ENCODE measurements around the gene KLF7. TPM values are rescaled to one million over a fixed set of nuclear protein-coding genes. Genes with fewer than 3 reads are reported as not detected.
A peak's percentile ranks its signal among the peaks of the same experiment; 100 is the strongest.

Gene KLF7
- total RNA-seq, 1 experiment from 2014 or later = 24.9 TPM

GRCh38 chr2:207123776-207124391, 41.9 kb downstream of the KLF7 start:
- no peaks in the 10 kb centered on the region for H3K27me3 Mint-ChIP-seq (ENCODE audit: unreplicated experiment)
- TF ChIP-seq CTCF (IDR thresholded peaks at IDR 0.05; ENCODE audit: unreplicated experiment) = no peak
- CTCF ChIA-PET = interaction anchor here (1.1 kb wide), 1 partner anchor 349 kb away, joined by 3 read pairs; no protein-coding TSS in a partner anchor
- no peaks in the 10 kb centered on the region for H3K9me3 Mint-ChIP-seq (ENCODE audit: low read depth, unreplicated experiment)
- BruUV-seq (replicated peaks) = no TSS peak
- no peak overlapping the region for H3K4me3 Mint-ChIP-seq (ENCODE audit: low read depth, unreplicated experiment)
- peaks cover 32% of the 10 kb centered on the region for H3K36me3 Mint-ChIP-seq (ENCODE audit: insufficient read depth, unreplicated experiment)
- peaks cover 44% of the 10 kb centered on the region for H3K4me1 Mint-ChIP-seq (ENCODE audit: low read depth, unreplicated experiment)
- intact Hi-C loops (cut with micrococcal nuclease; ENCODE audit: unreplicated experiment) = loop anchor here (2.0 kb wide), 1 partner anchor 41 kb away; the partner anchor contains the start of gene KLF7
- H3K27ac Mint-ChIP-seq (ENCODE audit: unreplicated experiment) = no peak overlapping the region
- no peak for DNase-seq

DNA sequence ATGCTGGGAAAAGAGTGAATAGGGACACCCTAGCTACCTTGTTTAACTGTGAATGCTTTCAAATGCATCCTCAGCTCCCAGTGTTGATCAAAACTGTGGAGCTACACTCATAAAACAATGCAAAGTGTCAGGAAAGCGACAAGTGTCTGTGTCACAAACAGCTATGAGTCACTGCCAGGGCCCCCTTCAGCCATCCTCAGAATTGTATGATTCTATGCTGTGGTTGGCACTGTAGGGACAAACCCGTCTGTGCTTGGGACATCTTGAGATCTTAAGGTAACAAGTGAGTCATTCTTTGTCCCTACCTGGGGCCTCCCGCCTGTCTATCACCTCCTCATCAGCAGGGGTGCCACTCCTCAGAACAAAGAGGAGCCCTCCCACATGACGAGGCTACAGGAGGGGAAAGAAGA, 42.4 kb downstream of the KLF7 start:
- Mint-ChIP-seq H3K4me1 (ENCODE audit: low read depth, unreplicated experiment) (peaks cover 40% of the 10 kb centered on the region), H3K27ac (ENCODE audit: unreplicated experiment) (peak overlapping the region; percentile 68), H3K9me3 (ENCODE audit: low read depth, unreplicated experiment) (no peaks in the 10 kb centered on the region), H3K27me3 (ENCODE audit: unreplicated experiment) (no peaks in the 10 kb centered on the region), H3K4me3 (ENCODE audit: low read depth, unreplicated experiment) (no peak overlapping the region), H3K36me3 (ENCODE audit: insufficient read depth, unreplicated experiment) (peaks cover 32% of the 10 kb centered on the region)
- CTCF ChIA-PET = interaction anchor here (1.1 kb wide), 1 partner anchor 350 kb away, joined by 3 read pairs; no protein-coding TSS in a partner anchor
- peak; percentile 14 for DNase-seq
- no TSS peak for BruUV-seq (replicated peaks)
- intact Hi-C loops (cut with micrococcal nuclease; ENCODE audit: unreplicated experiment) = loop anchor here (2.0 kb wide), 1 partner anchor 41 kb away; the partner anchor contains the start of gene KLF7
- no peak for TF ChIP-seq CTCF (IDR thresholded peaks at IDR 0.05; ENCODE audit: unreplicated experiment)

DNA sequence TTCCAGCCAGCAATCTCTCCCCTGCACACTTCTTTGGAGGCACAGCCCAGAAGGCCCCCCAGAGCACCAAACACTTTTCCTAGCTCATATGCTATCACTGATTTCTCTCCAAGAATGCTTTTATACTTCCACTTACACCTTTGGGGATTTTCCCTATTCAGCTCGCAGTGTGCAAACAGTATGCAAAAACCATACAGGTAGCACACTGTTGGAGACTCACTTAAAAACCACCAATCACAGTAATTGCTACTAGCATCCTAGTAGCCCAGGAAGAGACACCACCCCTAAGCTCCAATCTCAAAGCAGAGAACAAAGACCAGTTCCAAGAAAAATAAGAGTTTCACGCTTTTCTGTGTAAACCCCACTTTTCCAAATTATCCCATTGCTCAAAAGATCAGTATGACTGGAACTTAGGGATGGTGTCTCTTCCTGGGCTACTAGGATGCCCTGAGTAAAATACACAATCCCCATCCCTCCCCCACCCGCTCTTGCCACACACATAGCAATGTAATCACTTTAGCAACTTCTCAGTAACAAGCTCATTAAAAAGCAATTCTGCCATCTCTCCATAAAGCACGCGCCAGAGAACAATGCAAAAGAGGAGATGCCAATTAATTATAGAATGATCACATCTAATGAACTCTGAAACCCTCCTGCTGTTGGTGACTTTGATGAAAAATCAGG, 43.0 kb downstream of the KLF7 start:
- no TSS peak for BruUV-seq (replicated peaks)
- intact Hi-C loops (cut with micrococcal nuclease; ENCODE audit: unreplicated experiment) = loop anchor here (2.0 kb wide), 1 partner anchor 42 kb away; the partner anchor contains the start of gene KLF7
- H3K4me3 Mint-ChIP-seq (ENCODE audit: low read depth, unreplicated experiment) = no peak overlapping the region
- DNase-seq = no peak
- CTCF ChIA-PET = interaction anchor here (1.1 kb wide), 1 partner anchor 350 kb away, joined by 3 read pairs; no protein-coding TSS in a partner anchor
- H3K9me3 Mint-ChIP-seq (ENCODE audit: low read depth, unreplicated experiment) = no peaks in the 10 kb centered on the region
- H3K36me3 Mint-ChIP-seq (ENCODE audit: insufficient read depth, unreplicated experiment) = peaks cover 32% of the 10 kb centered on the region
- TF ChIP-seq CTCF (IDR thresholded peaks at IDR 0.05; ENCODE audit: unreplicated experiment) = no peak
- H3K4me1 Mint-ChIP-seq (ENCODE audit: low read depth, unreplicated experiment) = peaks cover 40% of the 10 kb centered on the region
- H3K27ac Mint-ChIP-seq (ENCODE audit: unreplicated experiment) = peak overlapping the region; percentile 68
- no peaks in the 10 kb centered on the region for H3K27me3 Mint-ChIP-seq (ENCODE audit: unreplicated experiment)

DNA sequence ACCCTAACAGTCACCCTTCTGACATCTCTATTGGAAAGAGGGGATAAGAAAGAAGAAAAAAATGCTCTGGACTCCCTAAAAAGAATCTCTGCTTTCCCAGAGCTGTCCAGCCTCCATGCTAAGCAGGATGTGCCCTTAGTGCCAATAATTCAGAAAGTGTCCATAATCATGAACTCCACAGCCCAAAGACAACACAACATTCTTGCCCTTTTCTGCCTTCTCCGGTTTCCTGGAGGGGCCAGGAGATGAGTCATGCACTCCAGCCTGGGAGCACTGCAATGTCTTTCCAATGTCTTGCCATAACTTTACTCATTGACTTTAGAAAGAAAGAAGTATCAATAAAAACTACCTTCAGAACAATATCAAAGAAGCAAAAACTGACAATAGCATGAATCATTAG, 44.0 kb downstream of the KLF7 start:
- H3K27ac Mint-ChIP-seq (ENCODE audit: unreplicated experiment) = peak overlapping the region; percentile 68
- intact Hi-C loops (cut with micrococcal nuclease; ENCODE audit: unreplicated experiment) = loop anchor here (2.0 kb wide), 1 partner anchor 43 kb away; the partner anchor contains the start of gene KLF7
- peaks cover 40% of the 10 kb centered on the region for H3K4me1 Mint-ChIP-seq (ENCODE audit: low read depth, unreplicated experiment)
- peak overlapping the region; percentile 15 for H3K4me3 Mint-ChIP-seq (ENCODE audit: low read depth, unreplicated experiment)
- CTCF ChIA-PET = no interaction called here
- DNase-seq = peak; percentile 35
- TF ChIP-seq CTCF (IDR thresholded peaks at IDR 0.05; ENCODE audit: unreplicated experiment) = no peak
- no TSS peak for BruUV-seq (replicated peaks)
- peaks cover 32% of the 10 kb centered on the region for H3K36me3 Mint-ChIP-seq (ENCODE audit: insufficient read depth, unreplicated experiment)
- no peaks in the 10 kb centered on the region for H3K9me3 Mint-ChIP-seq (ENCODE audit: low read depth, unreplicated experiment)
- H3K27me3 Mint-ChIP-seq (ENCODE audit: unreplicated experiment) = no peaks in the 10 kb centered on the region

All from Calu3 (cell line).